ENCODE results near the gene AGAP3.

DNA sequence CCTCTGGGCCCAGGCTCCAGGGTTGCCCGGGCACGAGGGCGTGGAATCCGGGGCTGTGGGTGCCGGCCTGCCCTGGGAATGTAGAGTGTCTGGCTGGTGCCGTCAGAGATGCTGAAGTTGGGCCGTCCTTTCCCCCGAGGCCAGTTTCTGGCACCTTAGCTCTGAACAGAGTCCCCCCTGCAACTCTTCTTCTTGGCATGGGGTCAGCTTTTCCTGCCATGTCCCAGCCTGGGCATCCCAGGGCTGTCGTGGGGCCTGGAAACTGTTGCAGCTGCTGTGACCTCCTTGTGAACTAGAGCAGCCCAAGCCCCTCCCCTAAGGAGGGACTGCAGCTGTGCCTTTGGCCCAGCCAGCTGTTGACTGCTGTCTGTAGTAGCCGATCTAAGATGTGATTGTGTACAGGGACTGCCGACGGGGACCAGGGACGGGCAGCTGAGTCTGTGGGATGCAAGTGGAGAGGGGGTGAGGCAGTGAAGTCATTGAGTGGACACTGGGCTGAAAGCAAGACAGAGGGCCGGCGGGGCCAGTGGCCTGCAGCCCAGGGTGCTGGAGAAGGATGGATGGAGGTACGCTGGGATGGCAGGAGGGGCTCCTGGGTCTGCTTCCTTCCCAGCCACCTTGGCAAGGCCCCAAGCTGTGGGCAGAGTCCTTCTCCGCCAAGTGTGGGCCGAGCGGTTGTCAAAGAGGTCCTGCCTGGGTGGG lies 45.5 kb downstream of the AGAP3 start:
- TF ChIP-seq POLR2AphosphoS5 (IDR thresholded peaks at IDR 0.05) (no peak), POLR2A (IDR thresholded peaks at IDR 0.05) (no peak), EP300 (IDR thresholded peaks at IDR 0.05) (no peak)
- TF ChIP-seq, protein P1, sequence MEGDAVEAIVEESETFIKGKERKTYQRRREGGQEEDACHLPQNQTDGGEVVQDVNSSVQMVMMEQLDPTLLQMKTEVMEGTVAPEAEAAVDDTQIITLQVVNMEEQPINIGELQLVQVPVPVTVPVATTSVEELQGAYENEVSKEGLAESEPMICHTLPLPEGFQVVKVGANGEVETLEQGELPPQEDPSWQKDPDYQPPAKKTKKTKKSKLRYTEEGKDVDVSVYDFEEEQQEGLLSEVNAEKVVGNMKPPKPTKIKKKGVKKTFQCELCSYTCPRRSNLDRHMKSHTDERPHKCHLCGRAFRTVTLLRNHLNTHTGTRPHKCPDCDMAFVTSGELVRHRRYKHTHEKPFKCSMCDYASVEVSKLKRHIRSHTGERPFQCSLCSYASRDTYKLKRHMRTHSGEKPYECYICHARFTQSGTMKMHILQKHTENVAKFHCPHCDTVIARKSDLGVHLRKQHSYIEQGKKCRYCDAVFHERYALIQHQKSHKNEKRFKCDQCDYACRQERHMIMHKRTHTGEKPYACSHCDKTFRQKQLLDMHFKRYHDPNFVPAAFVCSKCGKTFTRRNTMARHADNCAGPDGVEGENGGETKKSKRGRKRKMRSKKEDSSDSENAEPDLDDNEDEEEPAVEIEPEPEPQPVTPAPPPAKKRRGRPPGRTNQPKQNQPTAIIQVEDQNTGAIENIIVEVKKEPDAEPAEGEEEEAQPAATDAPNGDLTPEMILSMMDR (IDR thresholded peaks at IDR 0.05) = no peak
